Mesenchymal stem cell (in vitro differentiated cells and primary cell): Measurements from ENCODE around the gene CLEC12A.
"Not testable (repeated sequence)": the region's sequence is repeated elsewhere in the genome, so short reads cannot be mapped to it uniquely, and the experiment has no call there.

ENCODE experiments used
- DNase-seq: peaks from one replicate; pipeline ENCODE4 v3.0.0-alpha.2; 2013
- H2AFZ ChIP-seq: one replicate; pipeline ENCODE4 v1.6.1; 2013; ENCODE audit warnings: low read depth, mild to moderate bottlenecking, control low read depth, inconsistent platforms, low read length, moderate library complexity
- H2AK5ac ChIP-seq: 2 replicates; pipeline ENCODE4 v1.6.1; 2013; ENCODE audit warnings: low read length, moderate library complexity, mild to moderate bottlenecking, inconsistent platforms; ENCODE audit not compliant: severe bottlenecking
- H2BK120ac ChIP-seq: one replicate; pipeline ENCODE4 v1.6.1; 2013; ENCODE audit warnings: low read depth, mild to moderate bottlenecking, inconsistent platforms, low read length, moderate library complexity
- H2BK12ac ChIP-seq, 2 experiments: one replicate each; pipeline ENCODE4 v1.6.1; 2013; ENCODE audit warnings: inconsistent platforms in 2 of 2, low read length in 2 of 2, mild to moderate bottlenecking in 2 of 2, moderate library complexity in 2 of 2, control low read depth in 1 of 2
- H2BK15ac ChIP-seq: one replicate; pipeline ENCODE4 v1.6.1; 2013; ENCODE audit warnings: mild to moderate bottlenecking, low read depth, inconsistent platforms; ENCODE audit not compliant: poor library complexity, severe bottlenecking
- H2BK5ac ChIP-seq: 2 replicates; pipeline ENCODE4 v1.6.1; 2013; ENCODE audit warnings: low read depth, mild to moderate bottlenecking, low read length, control low read depth, inconsistent platforms; ENCODE audit not compliant: poor library complexity, severe bottlenecking
- H3K14ac ChIP-seq, 2 experiments: one replicate each; pipeline ENCODE4 v1.6.1; 2013; ENCODE audit warnings: inconsistent platforms in 2 of 2, low read length in 2 of 2, control low read depth in 1 of 2, mild to moderate bottlenecking in 1 of 2, moderate library complexity in 1 of 2
- H3K18ac ChIP-seq, 2 experiments: one replicate each; pipeline ENCODE4 v1.6.1; 2013; ENCODE audit warnings: inconsistent platforms in 2 of 2, low read length in 2 of 2, control low read depth in 1 of 2, low read depth in 1 of 2, mild to moderate bottlenecking in 1 of 2
- H3K23ac ChIP-seq, 2 experiments: one replicate each; pipeline ENCODE4 v1.6.1; 2013; ENCODE audit warnings: inconsistent platforms in 2 of 2, low read length in 2 of 2, mild to moderate bottlenecking in 2 of 2, moderate library complexity in 2 of 2, control low read depth in 1 of 2
- H3K27ac ChIP-seq: 2 replicates; pipeline ENCODE4 v1.5.1; 2013; ENCODE audit warnings: mild to moderate bottlenecking, moderate library complexity, low read length, control low read depth, inconsistent platforms; ENCODE audit not compliant: poor library complexity, severe bottlenecking
- H3K27me3 ChIP-seq, 2 experiments: 2 replicates each; pipeline versions ENCODE4 v1.6.1 to v1.7.0; 2013; ENCODE audit warnings: low read length in 2 of 2, mild to moderate bottlenecking in 2 of 2, moderate library complexity in 2 of 2, control low read depth in 1 of 2, inconsistent platforms in 1 of 2; ENCODE audit not compliant: control insufficient read depth in 1 of 2, insufficient read depth in 1 of 2
- H3K36me3 ChIP-seq, 2 experiments: 2 replicates each; pipeline versions ENCODE4 v1.6.1 to v1.7.0; 2013; ENCODE audit warnings: low read length in 2 of 2, control low read depth in 1 of 2, inconsistent platforms in 1 of 2, low read depth in 1 of 2, mild to moderate bottlenecking in 1 of 2; ENCODE audit not compliant: insufficient read depth in 2 of 2, control insufficient read depth in 1 of 2
- H3K4ac ChIP-seq, 2 experiments: one replicate each; pipeline ENCODE4 v1.6.1; 2013; ENCODE audit warnings: inconsistent platforms in 2 of 2, low read length in 2 of 2, mild to moderate bottlenecking in 2 of 2, moderate library complexity in 2 of 2, control low read depth in 1 of 2, low read depth in 1 of 2
- H3K4me1 ChIP-seq: 2 replicates; pipeline ENCODE4 v1.6.1; 2013; ENCODE audit warnings: low read depth, low read length, control low read depth; ENCODE audit not compliant: control insufficient read depth, insufficient read depth
- H3K4me2 ChIP-seq: 2 replicates; pipeline ENCODE4 v1.6.1; 2013; ENCODE audit warnings: low read length, mild to moderate bottlenecking, inconsistent platforms; ENCODE audit not compliant: poor library complexity, severe bottlenecking
- H3K4me3 ChIP-seq, 2 experiments: 2 replicates each; pipeline versions ENCODE4 v1.5.1 to v1.7.0; 2013; ENCODE audit warnings: low read length in 2 of 2, mild to moderate bottlenecking in 2 of 2, control low read depth in 1 of 2, low read depth in 1 of 2; ENCODE audit not compliant: insufficient read depth in 1 of 2
- H3K79me1 ChIP-seq: replicated peaks from 2 replicates; pipeline ENCODE4 v1.6.1; 2013; ENCODE audit warnings: mild to moderate bottlenecking, control low read depth, low read length, inconsistent platforms; ENCODE audit not compliant: poor library complexity, severe bottlenecking
- H3K9ac ChIP-seq: 2 replicates; pipeline ENCODE4 v1.7.0; 2013; ENCODE audit warnings: mild to moderate bottlenecking, low read length, moderate library complexity
- H3K9me3 ChIP-seq: 2 replicates; pipeline ENCODE4 v1.7.0; 2013; ENCODE audit warnings: mild to moderate bottlenecking, low read length; ENCODE audit not compliant: control insufficient read depth
- H4K8ac ChIP-seq: one replicate; pipeline ENCODE4 v1.6.1; 2013; ENCODE audit warnings: inconsistent platforms, mild to moderate bottlenecking, low read length, moderate library complexity
- H4K91ac ChIP-seq: one replicate; pipeline ENCODE4 v1.6.1; 2013; ENCODE audit warnings: mild to moderate bottlenecking, low read length, inconsistent platforms
- WGBS: methylation state at CpG from one replicate; pipeline ENCODE4 v1.1.7; 2013; ENCODE audit warnings: mixed read lengths; 5-methylcytosine and 5-hydroxymethylcytosine counted together

Gene CLEC12A

GRCh38 chr12:9974731-9975130 lies 3.5 kb downstream of the CLEC12A start:
- H3K79me1 ChIP-seq, H3K4me2 ChIP-seq, H3K9me3 ChIP-seq, H3K23ac ChIP-seq, H3K4ac ChIP-seq, H3K27me3 ChIP-seq, H3K4me3 ChIP-seq, H3K18ac ChIP-seq, DNase-seq, H2BK120ac ChIP-seq, H3K27ac ChIP-seq, H3K36me3 ChIP-seq, H2BK12ac ChIP-seq, H2BK5ac ChIP-seq, H4K8ac ChIP-seq, H4K91ac ChIP-seq, H2AK5ac ChIP-seq, H3K9ac ChIP-seq, H2BK15ac ChIP-seq, H3K14ac ChIP-seq, H2AFZ ChIP-seq, H3K4me1 ChIP-seq: not testable (repeated sequence)
- 100% methylated on average over 2 of the region's 2 CpGs for WGBS

DNA sequence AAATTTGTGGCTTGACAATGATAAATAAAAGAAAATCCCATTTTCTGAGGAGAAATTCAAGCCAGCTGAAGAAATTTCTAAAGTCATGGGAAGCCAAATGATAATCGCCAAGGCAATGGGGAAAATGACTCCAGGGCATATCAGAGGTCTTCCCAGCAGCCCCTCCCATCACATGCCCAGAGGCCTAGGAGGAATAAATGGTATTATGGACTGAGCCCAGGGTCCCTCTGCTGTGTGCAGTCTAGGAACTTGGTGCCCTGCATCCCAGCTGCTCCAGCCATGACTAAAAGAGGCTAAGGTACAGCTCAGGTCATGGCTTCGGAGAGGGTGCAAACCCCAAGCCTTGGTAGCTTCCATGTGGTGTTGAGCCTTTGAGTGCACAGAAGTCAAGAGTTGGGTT lies 4.4 kb downstream of the CLEC12A start:
- Histone ChIP-seq H3K79me1 (no peaks in the 10 kb centered on the region), H2BK5ac (no peak overlapping the region), H3K27ac (no peak overlapping the region), H2BK15ac (no peak overlapping the region), H2BK120ac (no peak overlapping the region), H3K9me3 (no peaks in the 10 kb centered on the region), H3K4me2 (no peak overlapping the region), H3K4me1 (no peaks in the 10 kb centered on the region), H2BK12ac (no peak overlapping the region), H4K91ac (no peak overlapping the region), H3K4ac (no peak overlapping the region), H2AK5ac (no peak overlapping the region), H3K9ac (no peak overlapping the region), H3K23ac (no peak overlapping the region), H3K36me3 (no peaks in the 10 kb centered on the region), H3K14ac (no peak overlapping the region), H3K18ac (no peak overlapping the region), H3K4me3 (no peak overlapping the region), H2AFZ (no peak overlapping the region), H3K27me3 (no peaks in the 10 kb centered on the region), H4K8ac (no peak overlapping the region)
- DNase-seq, result no peak
- WGBS, result 88% methylated on average over 2 of the region's 2 CpGs

DNA sequence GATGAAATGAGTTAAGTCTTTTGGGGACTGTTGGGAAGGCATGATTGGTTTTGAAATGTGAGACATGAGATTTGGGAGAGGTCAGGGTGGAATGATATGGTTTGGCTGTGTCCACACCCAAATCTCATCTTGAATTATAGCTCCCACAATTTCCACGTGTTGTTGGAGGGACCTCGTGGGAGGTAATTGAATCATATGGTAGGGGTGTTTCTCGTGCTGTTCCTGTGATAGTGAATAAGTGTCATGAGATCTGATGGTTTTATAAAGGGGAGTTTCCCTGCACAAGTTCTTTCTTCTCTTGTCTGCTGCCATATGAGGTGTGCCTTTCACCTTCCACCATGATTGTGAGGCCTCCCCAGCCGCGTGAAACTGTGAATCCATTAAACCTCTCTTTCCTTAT lies 5.4 kb downstream of the CLEC12A start:
- H2AFZ ChIP-seq, H2BK120ac ChIP-seq, H3K9ac ChIP-seq, H3K27ac ChIP-seq, H3K4ac ChIP-seq, H2BK15ac ChIP-seq, H3K4me1 ChIP-seq, H3K36me3 ChIP-seq, H4K8ac ChIP-seq, H4K91ac ChIP-seq, H3K9me3 ChIP-seq, H2BK12ac ChIP-seq, H2AK5ac ChIP-seq, H3K4me2 ChIP-seq, H3K27me3 ChIP-seq, H3K14ac ChIP-seq, H2BK5ac ChIP-seq, H3K79me1 ChIP-seq, H3K4me3 ChIP-seq, H3K23ac ChIP-seq, H3K18ac ChIP-seq, DNase-seq: not testable (repeated sequence)
- WGBS, result 40% methylated on average over 3 of the region's 5 CpGs

DNA sequence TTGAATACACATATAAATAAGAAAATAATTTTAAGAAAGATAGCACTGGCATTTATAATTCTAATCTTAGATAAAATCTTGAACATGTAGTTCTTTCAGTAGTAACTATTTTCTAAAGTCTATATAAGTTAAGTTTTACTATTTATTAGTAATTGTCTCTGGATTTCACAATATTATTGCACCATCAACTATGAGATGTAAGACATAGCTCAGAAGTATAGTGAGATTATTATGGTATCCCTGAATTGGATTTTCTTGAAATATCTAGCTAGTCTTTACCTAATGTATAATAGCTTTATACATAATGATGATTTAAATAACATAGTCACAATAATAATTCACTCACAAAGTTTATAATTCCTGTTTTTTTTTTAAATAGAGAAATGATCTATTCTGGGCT lies 6.7 kb downstream of the CLEC12A start:
- H3K4me2 ChIP-seq, result no peak overlapping the region
- no peak overlapping the region for H2AFZ ChIP-seq
- H3K18ac ChIP-seq, result no peak overlapping the region
- H3K23ac ChIP-seq, result no peak overlapping the region
- H3K9me3 ChIP-seq, result no peaks in the 10 kb centered on the region
- no peak overlapping the region for H3K27ac ChIP-seq
- no peak overlapping the region for H2BK120ac ChIP-seq
- H3K9ac ChIP-seq, result no peak overlapping the region
- no peaks in the 10 kb centered on the region for H3K36me3 ChIP-seq
- no peaks in the 10 kb centered on the region for H3K4me1 ChIP-seq
- DNase-seq, result no peak
- no peak overlapping the region for H2BK12ac ChIP-seq
- H3K14ac ChIP-seq, result no peak overlapping the region
- no peak overlapping the region for H2AK5ac ChIP-seq
- H2BK15ac ChIP-seq, result no peak overlapping the region
- no peak overlapping the region for H3K4me3 ChIP-seq
- H3K4ac ChIP-seq, result no peak overlapping the region
- H3K27me3 ChIP-seq, result no peaks in the 10 kb centered on the region
- no peak overlapping the region for H4K8ac ChIP-seq
- H4K91ac ChIP-seq, result no peak overlapping the region
- H2BK5ac ChIP-seq, result no peak overlapping the region
- no peaks in the 10 kb centered on the region for H3K79me1 ChIP-seq
